GOT3 (cell line): ENCODE measurements around the gene TRABD2B.

Source experiments
- DNase-seq: peaks from one replicate; lab custom pipeline; 2025; ENCODE audit warnings: mixed read lengths; lab: John Stamatoyannopoulos, UW

The TRABD2B gene

DNA sequence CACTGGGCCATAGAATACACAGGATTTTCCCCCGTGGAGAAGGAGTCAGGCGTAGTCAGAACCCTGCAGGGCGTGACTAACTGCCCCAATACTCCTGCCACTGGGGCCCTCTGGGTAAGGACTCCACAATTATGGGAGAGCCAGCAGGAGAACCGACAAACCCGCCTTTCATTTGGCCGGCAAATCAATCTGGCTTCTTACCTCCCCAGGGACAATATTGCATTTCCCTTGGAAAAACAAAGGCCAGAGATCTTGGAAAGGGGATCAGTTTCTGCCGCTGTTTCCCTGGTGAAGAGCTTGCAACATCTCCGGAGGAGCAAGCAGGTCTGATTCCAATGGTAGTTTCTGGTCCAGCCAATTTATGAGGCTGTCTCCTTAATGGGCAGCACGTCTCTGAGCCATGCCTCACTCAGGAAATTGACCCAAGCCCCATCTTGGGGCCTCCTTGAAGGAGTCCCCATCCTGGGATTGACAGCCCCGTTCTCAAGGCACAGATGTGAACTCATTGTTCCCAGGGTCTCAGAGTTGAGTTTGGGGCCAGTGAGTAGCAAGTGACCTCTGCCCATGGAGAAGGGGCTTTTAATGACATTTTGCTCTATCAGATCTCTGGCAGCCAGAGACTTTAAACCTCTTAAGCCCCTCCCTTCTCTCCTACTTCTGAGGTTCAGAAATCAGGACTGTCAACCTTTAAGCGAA, 4.3 kb downstream of the TRABD2B start:
- DNase-seq = peak; percentile 43

DNA sequence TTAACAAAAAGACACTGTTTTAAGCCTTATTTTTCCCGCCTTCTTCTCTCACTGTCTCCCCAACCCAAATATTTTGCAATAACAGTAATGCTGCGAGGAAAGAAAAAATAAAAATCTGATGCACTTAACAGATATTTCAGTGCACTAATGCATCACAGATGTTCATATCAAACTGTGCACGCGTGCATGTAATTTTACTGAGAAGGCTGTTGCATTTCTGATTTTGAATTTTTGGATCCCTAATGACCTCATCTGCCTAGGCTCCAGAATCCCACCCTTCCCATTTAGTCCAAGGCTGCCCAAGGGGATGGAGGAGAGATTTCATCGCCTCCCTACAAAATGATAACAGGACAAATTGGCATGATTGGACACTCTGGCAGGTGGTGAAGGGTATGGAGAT, 5.5 kb downstream of the TRABD2B start:
- no peak for DNase-seq

DNA sequence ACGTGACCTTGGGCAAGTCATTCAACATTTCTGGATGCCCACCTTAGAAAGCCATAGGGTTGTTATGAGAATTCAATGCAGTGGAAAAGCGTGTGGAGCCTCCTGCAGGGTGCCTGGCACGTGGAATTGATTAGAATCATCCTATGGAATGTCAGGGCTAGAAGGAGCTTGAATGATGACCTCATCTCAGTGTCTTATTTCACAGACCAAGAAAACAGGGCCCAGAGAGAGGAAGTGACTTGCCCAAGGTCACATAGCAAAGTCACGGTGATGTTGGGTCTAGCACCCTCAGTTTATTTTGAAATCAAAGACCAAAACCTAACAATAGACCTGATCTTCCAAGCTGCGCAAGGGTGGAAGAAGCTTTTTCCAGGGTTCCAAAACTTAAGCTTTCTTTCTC, 6.0 kb downstream of the TRABD2B start:
- no peak for DNase-seq

DNA sequence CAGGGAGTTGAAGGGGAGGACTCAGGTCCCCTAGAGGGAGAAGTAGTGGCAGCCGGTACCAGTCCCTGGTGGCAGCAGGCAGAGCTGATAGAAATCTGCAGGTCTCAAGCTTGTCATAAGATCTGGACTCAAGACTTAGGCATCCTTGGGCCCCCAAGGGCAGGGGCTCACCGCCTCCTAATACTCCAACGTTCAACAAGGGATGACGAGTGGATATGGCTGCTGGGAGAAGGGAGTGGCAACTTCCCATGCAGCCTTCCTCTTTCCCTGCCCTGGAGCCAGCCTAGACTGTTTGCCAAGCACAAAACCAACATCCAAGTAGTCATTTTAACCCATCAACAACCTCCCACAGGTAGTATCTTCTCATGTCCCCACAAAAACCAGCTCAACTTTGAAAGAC, 6.9 kb downstream of the TRABD2B start:
- no peak for DNase-seq

DNA sequence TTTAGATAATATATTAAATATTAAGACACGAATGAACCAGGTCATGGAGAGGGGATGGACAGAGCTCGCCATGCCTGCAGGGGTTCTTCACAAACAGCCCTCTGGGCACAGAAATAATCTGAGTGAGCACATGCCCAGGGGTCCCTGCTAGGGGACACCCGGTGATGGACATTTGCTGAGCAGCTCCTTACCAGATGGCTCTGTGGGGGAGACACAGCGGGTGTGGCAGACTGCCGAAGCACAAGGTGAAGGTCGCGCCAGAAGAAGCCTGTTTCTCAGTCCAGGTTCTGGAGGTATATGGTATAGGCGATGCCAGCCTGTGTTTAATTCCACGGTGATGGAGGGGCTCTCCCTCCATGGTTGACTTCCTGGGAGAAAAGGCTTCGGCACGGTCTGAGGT, 9.6 kb downstream of the TRABD2B start:
- no peak for DNase-seq

DNA sequence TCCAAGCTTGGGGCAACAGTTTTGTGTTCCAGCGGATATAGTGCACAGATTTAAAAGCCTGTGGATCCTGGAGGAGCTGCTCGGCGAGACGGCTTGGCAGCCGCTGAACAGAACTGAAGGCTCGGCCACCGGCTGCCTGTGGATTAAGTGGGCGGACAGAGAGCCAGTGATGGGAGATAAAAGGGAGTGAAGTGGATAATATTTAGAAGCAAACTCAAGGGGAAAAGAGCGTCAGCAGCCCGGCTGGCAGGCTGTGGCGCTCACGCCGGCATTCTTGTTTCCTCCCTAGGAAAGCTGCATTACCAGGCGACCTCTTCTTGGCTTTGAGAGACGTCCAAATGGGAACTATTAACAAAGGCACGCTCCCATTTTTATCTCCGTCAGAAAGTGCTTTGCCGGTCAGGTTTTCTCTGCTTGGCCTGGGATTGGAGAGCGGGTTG, 10.4 kb downstream of the TRABD2B start:
- DNase-seq = no peak

DNA sequence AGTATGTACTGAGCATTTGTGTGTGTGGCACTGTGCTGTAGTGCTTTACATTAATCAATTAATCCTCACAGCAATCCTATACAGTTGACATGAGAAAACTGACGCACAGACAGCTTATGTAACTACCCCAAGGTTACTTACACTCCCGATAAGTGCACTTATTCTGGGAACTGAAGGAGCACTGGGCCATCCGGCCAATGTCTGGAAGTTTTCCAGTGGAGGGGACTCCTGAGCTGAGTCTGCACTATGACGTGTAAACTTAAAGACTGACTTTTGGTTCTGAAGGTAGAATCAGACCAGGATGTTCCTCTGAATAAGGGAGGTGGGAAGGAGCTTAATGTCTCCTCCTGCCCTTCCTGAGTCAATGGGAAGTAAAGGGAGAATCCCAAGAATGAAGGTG, 12.2 kb downstream of the TRABD2B start:
- no peak for DNase-seq

DNA sequence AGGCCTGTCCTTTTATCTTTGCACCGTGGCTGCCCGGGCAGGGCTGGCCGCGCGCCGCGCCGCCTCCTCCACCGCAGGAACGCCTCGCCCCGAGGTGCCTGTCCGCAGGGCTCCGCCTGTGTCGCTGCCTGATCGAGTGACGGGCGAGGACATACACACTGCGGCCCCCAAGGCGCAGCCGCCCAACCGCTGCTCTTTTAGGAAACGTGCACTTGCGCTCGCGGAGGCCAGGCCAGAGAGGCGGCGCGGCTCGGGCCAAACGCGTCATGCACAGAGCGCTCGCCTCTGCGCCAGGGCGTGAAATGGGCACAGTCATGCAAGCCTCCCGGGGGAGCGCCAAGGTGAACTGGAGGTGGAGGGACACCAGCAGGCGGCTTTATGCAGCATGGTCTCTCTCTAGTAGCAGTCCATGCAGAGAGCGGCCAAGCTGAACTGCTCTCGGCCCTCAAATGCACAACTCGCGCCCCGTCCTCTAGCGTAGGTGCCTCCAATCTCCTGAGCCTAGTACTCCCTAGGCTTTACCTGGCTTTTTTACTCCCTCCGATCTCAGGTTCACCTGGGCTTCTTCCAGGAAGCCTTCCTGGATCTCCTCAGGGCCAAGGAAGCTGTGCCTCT, 12.9 kb downstream of the TRABD2B start:
- no peak for DNase-seq

DNA sequence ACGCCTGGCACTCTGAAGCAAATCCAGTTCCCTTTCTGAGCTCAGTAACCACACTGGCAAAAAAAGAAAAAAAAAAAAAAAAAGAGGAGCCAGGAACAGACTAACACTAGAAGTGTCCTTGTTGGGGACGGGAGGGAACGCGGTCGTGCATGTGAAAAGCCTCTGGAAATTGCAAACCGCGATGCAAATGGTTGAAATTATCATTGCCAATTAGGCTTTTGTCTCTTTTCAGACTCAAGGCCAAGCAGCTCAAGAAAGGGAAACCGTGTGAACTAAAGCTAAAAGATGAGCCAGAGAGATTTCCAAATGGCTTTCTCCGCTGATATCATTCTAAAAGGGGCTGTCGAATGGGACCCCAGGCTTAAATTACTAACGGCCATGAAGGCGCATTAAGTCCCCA, 13.5 kb downstream of the TRABD2B start:
- no peak for DNase-seq

DNA sequence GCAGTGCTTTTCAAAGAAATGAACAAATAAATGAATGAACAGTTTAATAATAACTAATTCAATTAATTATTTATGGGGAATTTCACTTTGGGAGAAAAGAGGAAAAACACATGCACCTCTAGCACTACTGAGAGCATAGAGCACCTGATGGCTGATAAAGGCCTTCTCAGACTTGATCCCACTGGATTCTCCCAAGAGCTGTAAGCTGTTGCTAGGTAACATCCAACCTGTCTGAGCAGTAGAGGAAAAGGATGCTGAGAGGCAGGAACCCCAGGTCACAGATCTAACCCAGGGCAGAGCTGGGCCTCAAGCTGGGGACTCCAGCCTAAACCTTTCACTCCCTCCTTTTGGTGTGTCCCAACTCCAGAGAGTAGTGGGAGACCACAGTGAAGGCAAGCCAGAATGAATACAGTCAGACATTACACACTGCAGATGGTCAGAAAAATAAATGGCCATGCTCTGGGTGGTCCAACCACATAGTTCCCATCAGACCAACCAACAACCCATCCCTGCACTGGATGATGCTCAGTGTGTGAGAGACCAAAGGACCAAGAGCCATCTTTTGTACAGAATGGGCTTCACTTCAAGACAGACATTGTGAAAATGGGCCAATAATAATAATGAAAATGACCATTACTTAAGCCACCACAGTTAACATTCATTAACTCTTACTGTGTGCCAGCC, 15.4 kb downstream of the TRABD2B start:
- DNase-seq = no peak

DNA sequence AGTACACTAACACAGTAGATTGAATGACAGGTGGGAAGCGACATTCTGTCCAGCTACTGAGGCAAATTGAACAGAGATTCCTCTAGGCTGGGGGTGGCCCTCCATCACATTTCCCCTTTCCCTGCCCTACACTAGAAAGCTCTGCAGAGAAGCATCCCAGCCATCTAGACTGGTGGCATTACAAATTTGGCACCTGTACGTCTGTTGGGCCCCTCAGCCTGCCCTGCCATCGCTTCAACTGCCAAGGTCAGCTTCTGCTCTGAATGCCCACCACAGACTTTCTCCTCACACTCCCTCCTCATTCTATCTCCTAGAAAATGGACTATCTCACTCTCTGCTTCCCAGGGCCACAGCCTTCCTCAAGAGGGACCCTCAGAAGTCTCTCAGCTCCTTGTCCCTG, 16.7 kb downstream of the TRABD2B start:
- DNase-seq = no peak

DNA sequence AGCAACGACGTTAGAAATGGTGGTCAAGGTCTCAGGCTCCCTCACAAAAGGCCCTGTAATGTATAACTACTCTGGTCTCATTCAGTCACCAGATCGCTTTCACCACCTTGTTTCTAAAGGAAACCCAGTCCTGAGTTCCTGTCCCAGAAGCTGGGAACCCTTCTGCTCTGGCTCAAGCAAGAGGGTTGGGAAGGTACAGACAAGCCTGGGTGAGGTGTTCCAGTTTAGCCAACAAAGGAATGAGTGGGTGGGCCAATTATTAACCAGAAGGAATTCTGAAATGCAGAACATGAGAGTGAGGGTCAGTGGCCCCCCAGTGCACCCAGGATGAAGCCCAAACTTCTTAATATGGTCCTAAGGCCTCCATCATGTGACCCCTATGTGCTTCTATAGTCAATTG, 17.5 kb downstream of the TRABD2B start:
- no peak for DNase-seq

DNA sequence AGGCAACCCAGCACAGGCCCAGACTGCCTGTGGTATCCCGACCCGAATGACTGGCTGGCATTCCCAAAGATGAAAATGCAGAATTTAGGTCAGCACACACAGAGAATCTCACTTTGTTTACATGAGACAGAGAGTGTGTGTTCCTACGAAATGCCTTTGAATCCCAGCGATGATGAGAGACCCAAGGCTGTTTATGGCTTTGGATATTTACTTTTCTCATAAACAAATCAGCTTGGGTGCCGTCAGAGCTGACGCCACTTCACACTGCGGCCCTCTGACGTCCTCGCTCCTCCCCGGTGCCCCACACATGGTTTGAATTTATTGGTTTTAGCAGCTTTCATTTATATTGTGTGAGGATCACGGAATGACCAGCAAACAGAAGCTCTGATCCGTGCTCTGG, 18.7 kb downstream of the TRABD2B start:
- DNase-seq = no peak

DNA sequence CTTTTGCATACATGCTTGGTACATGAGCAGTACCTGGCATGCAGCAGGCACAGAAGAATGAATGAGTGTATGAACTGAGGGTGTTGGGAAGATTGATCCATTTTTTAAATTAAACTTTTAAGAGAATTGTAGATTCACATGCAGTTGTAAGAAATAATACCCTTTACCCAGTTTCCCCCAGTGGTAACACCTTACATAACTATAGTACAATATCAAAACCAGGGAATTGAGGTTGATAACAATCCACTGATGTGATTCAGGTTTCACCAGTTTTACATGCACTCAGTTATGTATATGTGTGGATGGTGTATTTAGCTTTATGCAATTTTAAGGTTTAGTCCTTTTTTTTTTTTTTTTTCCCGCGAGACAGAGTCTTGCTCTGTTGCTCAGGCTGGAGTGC, 20.5 kb downstream of the TRABD2B start:
- no peak for DNase-seq

DNA sequence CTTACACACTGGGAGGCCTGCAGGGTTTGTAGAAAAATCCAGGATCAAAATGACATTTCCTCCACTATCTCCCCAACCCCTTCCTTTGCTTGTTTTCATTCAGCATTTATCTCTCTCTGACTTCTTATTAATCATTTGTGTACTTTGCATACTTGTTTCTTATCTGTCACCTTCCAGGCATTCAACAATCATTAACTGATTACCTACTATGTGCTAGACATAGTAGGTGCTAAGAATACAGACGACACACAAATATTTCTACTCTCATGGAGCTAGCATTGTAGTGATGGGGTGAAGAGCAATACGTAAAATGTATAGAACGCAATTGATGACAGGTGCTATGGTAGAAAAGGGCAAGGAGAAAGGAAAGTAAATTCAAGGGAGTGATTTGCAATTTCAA, 20.9 kb downstream of the TRABD2B start:
- DNase-seq = no peak

DNA sequence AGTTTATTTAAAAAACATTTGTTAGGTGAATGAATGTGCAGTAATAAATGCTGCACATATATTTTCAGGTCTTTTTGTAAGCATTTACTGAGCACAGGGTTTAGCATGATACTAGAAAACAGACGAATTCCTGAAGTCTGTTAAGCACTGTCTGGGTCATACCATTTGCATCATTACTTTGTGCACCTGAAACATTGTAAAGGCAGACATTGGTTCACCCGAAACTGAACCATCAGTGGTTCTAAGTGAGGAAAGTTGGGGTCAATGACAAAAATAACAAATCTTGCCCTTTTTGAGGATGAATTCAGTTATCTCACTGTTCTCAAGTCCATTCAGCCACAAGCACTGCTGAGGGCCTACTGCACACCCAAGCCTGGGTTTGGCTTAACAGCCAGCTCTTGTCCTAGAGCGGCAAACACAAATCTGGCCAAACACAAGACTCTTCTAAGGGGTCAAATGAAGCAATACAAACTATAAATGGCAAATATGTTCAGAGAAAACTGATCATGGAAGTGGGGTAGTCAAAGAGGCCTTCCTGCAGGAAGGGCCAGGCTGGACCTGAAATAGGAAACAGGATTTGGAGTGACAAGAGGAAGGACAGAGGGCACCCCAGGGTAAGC, 21.8 kb downstream of the TRABD2B start:
- DNase-seq = no peak

DNA sequence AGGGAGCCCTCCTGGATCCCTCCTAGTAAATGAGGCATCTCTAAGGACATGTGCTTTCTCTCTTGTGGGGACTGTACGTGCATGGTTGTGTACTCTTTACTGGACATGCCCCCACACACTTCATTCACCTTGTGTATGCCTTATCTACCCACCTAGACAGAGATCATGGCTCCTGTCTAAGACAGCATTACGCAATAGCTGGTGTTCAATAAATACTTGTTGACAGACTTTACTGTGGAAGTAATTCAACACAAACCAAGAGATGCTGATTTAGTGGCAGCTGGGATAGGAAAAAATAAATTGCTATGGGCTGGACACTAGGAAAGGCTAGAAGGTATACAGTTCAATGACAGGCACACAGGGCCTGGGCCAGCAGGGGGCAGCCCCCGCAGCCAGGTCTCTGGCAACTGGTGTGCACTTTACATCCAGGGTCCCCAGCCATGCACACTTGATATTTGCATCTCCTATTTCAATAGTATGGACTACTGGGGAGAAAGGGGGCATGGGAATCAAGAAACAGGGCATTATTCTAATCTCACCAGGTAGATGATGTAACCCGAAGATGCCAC, 24.2 kb downstream of the TRABD2B start:
- DNase-seq = no peak

DNA sequence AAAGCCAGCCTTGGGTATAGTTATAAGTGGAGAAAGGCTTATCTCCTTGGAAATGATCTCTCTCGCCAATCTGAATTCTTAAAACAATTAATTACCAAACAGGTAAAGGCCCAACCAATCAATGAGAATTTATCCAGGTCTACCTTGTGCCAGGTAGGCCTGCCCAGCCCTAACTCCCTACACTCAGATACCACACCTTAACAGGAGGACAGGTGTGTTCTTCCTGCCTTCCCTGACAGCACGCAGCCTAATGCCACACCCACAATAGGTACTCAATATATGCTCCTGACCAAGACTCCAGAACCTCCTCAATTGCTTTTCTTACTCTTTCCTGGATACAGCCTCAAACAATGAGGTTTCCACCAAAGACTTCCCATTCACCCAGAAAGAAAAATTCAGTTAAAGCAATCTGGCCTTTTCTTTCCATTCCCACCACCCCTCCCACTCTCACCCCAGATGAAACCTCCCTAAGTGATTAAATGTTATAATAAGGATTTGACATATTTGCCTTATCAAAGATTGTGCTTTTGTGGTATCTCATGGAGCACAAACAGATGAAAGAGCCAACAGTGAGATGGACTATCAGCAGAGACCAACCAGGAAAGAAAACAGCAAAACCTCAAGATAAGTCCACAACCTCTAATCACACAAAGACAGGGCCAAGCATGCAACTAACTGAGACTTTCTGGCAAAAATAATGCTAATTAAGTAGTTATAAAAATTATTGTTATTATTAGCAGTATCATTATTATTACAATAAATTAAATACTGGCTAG, 25.6 kb downstream of the TRABD2B start:
- DNase-seq = no peak

DNA sequence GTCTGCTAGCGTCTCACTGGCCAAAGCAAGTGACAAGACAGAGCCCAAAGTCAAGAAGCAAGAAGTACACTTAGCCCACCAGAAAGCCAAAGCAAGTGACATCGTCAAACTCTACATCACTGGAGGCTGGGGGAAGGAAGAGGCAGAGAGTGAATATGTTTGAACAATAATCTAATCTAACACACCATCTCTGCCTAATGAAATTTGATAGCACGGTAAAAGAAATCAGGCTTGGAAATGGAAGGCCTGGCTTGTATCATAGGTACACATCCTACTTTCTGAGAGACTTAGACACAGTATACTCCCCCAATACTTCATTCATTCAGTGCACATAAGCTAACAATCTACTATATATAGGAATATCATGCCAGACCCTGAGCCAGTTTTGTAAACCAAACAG, 26.3 kb downstream of the TRABD2B start:
- no peak for DNase-seq

DNA sequence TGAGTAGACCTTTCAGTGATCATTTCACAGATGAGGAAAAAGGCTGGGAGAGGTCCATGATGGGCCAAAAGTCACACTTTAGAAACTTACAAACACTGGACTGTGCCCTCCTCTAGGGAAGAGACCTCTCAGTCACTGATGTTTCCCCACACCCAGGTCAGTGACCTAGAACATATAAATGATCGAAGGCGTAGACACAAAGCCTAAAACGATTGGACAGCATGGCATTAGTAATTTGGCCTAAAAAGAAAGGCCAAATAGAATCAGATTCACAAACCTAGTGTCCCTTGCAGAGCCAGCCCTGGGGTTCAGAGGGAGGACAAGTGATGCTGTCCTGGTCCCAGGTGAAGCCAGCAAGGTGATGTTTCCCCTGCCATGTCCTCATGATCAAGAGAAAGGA, 27.7 kb downstream of the TRABD2B start:
- DNase-seq = no peak

DNA sequence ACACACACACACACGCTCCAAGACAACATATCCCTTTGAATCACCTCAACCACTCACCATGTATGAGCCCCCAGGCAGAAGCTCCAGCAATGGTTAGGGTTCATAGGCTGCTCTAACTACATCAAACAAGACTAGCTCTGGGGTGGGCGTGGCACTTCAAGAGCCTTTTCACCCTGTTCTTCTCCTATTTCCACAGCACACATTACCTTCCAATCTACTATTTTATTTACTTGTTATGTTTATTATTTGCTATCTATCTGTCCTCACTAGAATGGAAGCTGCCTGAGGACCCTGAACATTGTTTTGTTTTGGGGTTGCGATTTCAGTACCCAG, 28.7 kb downstream of the TRABD2B start:
- DNase-seq = no peak
